ENCODE measurements around the gene SLC46A2.

The SLC46A2 gene

DNA sequence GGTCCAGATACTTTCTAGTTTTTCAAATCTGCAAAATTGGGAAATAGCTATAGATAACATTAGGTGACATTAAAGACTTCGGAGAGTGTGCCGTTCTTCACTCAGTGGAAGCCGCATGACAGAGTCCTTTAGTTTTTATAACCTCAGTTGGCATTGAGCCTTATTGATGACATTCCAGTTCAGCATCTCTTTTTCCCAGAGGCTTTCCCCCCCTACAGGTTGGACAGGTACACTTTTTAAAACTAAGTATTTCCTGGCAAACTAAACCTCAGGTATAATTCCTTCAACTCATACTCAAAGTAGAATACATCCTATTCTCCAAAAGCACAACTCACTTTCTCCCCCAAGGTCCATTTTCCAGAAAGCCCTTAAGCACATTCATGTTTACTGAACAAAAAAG is 58.7 kb downstream of the SLC46A2 start:
- Mint-ChIP-seq H3K4me1 (peaks cover 4% of the 10 kb centered on the region), H3K27ac (no peak overlapping the region), H3K9me3 (no peaks in the 10 kb centered on the region), H3K36me3 (peaks cover 11% of the 10 kb centered on the region), H3K4me3 (no peak overlapping the region), H3K27me3 (no peaks in the 10 kb centered on the region)

DNA sequence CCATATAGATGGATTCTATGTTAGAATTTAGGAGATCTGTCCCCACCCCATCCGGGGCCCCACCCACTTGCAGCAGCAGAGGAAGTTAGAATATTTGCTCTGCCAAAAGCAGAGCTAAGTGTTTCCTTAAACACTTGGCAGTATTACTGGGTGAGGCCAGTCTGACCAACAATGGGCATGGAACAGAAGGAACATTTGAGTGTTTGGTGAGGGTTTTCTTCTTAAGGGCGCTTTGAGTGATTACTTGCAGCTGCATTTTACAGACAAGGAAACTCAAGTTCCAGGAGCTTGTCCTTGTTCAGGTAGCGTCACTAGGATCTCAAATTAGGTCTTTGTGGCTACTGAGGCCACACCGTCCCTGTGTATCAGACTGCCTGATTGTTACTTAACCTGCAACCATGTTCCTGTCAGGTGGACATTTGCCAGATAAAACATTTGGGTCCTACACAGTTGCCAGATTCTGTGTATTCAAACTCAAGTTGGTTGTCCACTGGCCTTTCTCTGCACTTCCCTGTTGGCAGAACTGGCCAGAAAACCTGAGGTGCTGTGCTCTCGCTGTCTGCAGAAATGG is 59.3 kb downstream of the SLC46A2 start:
- no peaks in the 10 kb centered on the region for H3K27me3 Mint-ChIP-seq

More for the DNA sequence above, 59.3 kb downstream of the SLC46A2 start:
- Mint-ChIP-seq H3K4me1 (peaks cover 4% of the 10 kb centered on the region), H3K4me3 (no peak overlapping the region), H3K36me3 (peaks cover 12% of the 10 kb centered on the region), H3K27ac (no peak overlapping the region), H3K9me3 (no peaks in the 10 kb centered on the region)

Data from activated naive CD4-positive, alpha-beta T cell treated with anti-CD3 and anti-CD28 coated beads, Interleukin-2, amount 50 U/mL, for 24 hours (primary cell).